MM.1S (cell line): ENCODE data around the gene RAVER2.

Experiments used
- DNase-seq: peaks from one replicate; pipeline ENCODE4 v3.0.0-alpha.2; 2015
- H2AFZ ChIP-seq: fragments of 300-600 bp; sonication (generic); 2 replicates; pipeline ENCODE4 v1.6.0; 2016; ENCODE audit warnings: antibody characterized with exemption, low read length
- H3F3A ChIP-seq: fragments of 300-600 bp; sonication (generic); 2 replicates; pipeline ENCODE4 v1.6.1; 2016; ENCODE audit warnings: mild to moderate bottlenecking, antibody characterized with exemption, low read length, moderate library complexity, mixed read lengths; ENCODE audit not compliant: insufficient read depth
- H3K27ac ChIP-seq: fragments of 300-600 bp; sonication (generic); 2 replicates; pipeline ENCODE4 v1.5.1; 2016; ENCODE audit warnings: mild to moderate bottlenecking, low read length
- H3K27me3 ChIP-seq: fragments of 300-600 bp; sonication (generic); replicated peaks from 2 replicates; pipeline ENCODE4 v1.6.0; 2016; ENCODE audit warnings: low read length; ENCODE audit not compliant: insufficient read depth
- H3K36me3 ChIP-seq: fragments of 300-600 bp; sonication (generic); replicated peaks from 2 replicates; pipeline ENCODE4 v1.6.1; 2016; ENCODE audit warnings: mild to moderate bottlenecking, low read length, mixed read lengths; ENCODE audit not compliant: insufficient read depth
- H3K4me1 ChIP-seq: fragments of 300-600 bp; sonication (generic); 2 replicates; pipeline ENCODE4 v1.6.1; 2016; ENCODE audit warnings: low read length, mixed read lengths
- H3K4me2 ChIP-seq: fragments of 300-600 bp; sonication (generic); 2 replicates; pipeline ENCODE4 v1.6.0; 2016; ENCODE audit warnings: low read depth, low read length
- H3K4me3 ChIP-seq: fragments of 300-600 bp; sonication (generic); 2 replicates; pipeline ENCODE4 v1.5.1; 2016; ENCODE audit warnings: low read length, mixed read lengths
- H3K79me2 ChIP-seq: fragments of 300-600 bp; sonication (generic); 2 replicates; pipeline ENCODE4 v1.6.1; 2016; ENCODE audit warnings: mixed run types, low read length, mixed read lengths
- H3K9ac ChIP-seq: fragments of 300-600 bp; sonication (generic); 2 replicates; pipeline ENCODE4 v1.6.1; 2016; ENCODE audit warnings: low read length, mixed read lengths
- H3K9me2 ChIP-seq: fragments of 300-600 bp; sonication (generic); replicated peaks from 2 replicates; pipeline ENCODE4 v1.6.1; 2016; ENCODE audit warnings: mild to moderate bottlenecking, low read length, mixed read lengths; ENCODE audit not compliant: insufficient read depth
- H3K9me3 ChIP-seq: fragments of 300-600 bp; sonication (generic); replicated peaks from 2 replicates; pipeline ENCODE4 v1.6.1; 2016; ENCODE audit warnings: mild to moderate bottlenecking, low read length, mixed read lengths; ENCODE audit not compliant: insufficient read depth
- H4K20me1 ChIP-seq: fragments of 300-600 bp; sonication (generic); 2 replicates; pipeline ENCODE4 v1.6.1; 2016; ENCODE audit warnings: mild to moderate bottlenecking, low read length, moderate library complexity, mixed read lengths; ENCODE audit not compliant: insufficient read depth
- CTCF ChIP-seq: fragments of 300-600 bp; sonication (generic); IDR thresholded peaks from 2 replicates; pipeline ENCODE4 v1.5.1; 2016; ENCODE audit warnings: antibody characterized with exemption, low read length, mixed read lengths
- EZH2 ChIP-seq: fragments of 300-600 bp; sonication (generic); optimal IDR thresholded peaks from 2 replicates; pipeline ENCODE3; 2017; ENCODE audit warnings: low read depth, mild to moderate bottlenecking, antibody characterized with exemption, low read length, mixed read lengths
- EZH2phosphoT487 ChIP-seq: fragments of 300-600 bp; sonication (generic); IDR thresholded peaks from 2 replicates; pipeline ENCODE4 v1.6.1; 2018; ENCODE audit warnings: antibody characterized with exemption, low read length

RAVER2 gene

GRCh38 chr1:64839732-64840405 is 95.0 kb downstream of the RAVER2 start:
- Histone ChIP-seq H3K9me3 (no peaks in the 10 kb centered on the region), H2AFZ (no peak overlapping the region), H3K79me2 (no peaks in the 10 kb centered on the region), H3K27ac (no peak overlapping the region), H3F3A (0 out of 2 replicates have a peak, but pooled peaks cover 2% of the 10 kb centered on the region), H3K4me1 (peaks cover 6% of the 10 kb centered on the region; the same call in 1 of the 2 replicates), H3K9me2 (no peaks in the 10 kb centered on the region), H3K27me3 (no peaks in the 10 kb centered on the region), H3K36me3 (peaks cover 11% of the 10 kb centered on the region; the same call in 1 of the 2 replicates), H3K4me3 (no peak overlapping the region), H4K20me1 (no peaks in the 10 kb centered on the region), H3K9ac (no peak overlapping the region), H3K4me2 (no peak overlapping the region)
- no peak for TF ChIP-seq CTCF
- no peak for TF ChIP-seq EZH2
- no peak for TF ChIP-seq EZH2phosphoT487
- DNase-seq = no peak

GRCh38 chr1:64841330-64842065 is 96.6 kb downstream of the RAVER2 start:
- no peaks in the 10 kb centered on the region for H3K79me2 ChIP-seq
- peaks cover 11% of the 10 kb centered on the region; the same call in 1 of the 2 replicates for H3K36me3 ChIP-seq
- no peak overlapping the region for H2AFZ ChIP-seq
- no peak for TF ChIP-seq EZH2
- no peak for TF ChIP-seq EZH2phosphoT487
- TF ChIP-seq CTCF = no peak
- 0 out of 2 replicates have a peak, but pooled peaks cover 2% of the 10 kb centered on the region for H3F3A ChIP-seq
- 0 out of 2 replicates have a peak overlapping the region, but pooled peaks have one; percentile 9 for H3K4me2 ChIP-seq
- no peak overlapping the region for H3K4me3 ChIP-seq
- H4K20me1 ChIP-seq = no peaks in the 10 kb centered on the region
- no peak for DNase-seq
- no peaks in the 10 kb centered on the region for H3K27me3 ChIP-seq
- no peak overlapping the region for H3K9ac ChIP-seq
- no peaks in the 10 kb centered on the region for H3K9me2 ChIP-seq
- no peaks in the 10 kb centered on the region for H3K9me3 ChIP-seq
- H3K27ac ChIP-seq = no peak overlapping the region
- H3K4me1 ChIP-seq = peaks cover 6% of the 10 kb centered on the region; the same call in 1 of the 2 replicates

- 0 out of 2 replicates have a peak overlapping the region, but pooled peaks have one; percentile 9 for H3K4me2 ChIP-seq
- H2AFZ ChIP-seq = no peak overlapping the region
- H3K9ac ChIP-seq = no peak overlapping the region
- H3K27ac ChIP-seq = no peak overlapping the region
- no peaks in the 10 kb centered on the region for H3K9me3 ChIP-seq
- H3K27me3 ChIP-seq = no peaks in the 10 kb centered on the region
- no peak for TF ChIP-seq CTCF
- TF ChIP-seq EZH2phosphoT487 = no peak
- TF ChIP-seq EZH2 = no peak
- no peak for DNase-seq
- H3K79me2 ChIP-seq = no peaks in the 10 kb centered on the region
- peaks cover 6% of the 10 kb centered on the region; the same call in 1 of the 2 replicates for H3K4me1 ChIP-seq
- peaks cover 11% of the 10 kb centered on the region; the same call in 1 of the 2 replicates for H3K36me3 ChIP-seq
- H4K20me1 ChIP-seq = no peaks in the 10 kb centered on the region
- 0 out of 2 replicates have a peak, but pooled peaks cover 2% of the 10 kb centered on the region for H3F3A ChIP-seq
- no peak overlapping the region for H3K4me3 ChIP-seq
- no peaks in the 10 kb centered on the region for H3K9me2 ChIP-seq
Measured at GRCh38 chr1:64842224-64842623, 97.3 kb downstream of the RAVER2 start.
